DOHH2 (cell line): ENCODE results near the gene MAP2K5.

Experiments used
- H3F3A ChIP-seq: fragments of 200-600 bp; sonication (generic), shearing (Covaris generic); 2 replicates; pipeline ENCODE4 v1.6.0; 2016; ENCODE audit warnings: antibody characterized with exemption, mild to moderate bottlenecking; ENCODE audit not compliant: control insufficient read depth, insufficient read depth
- H3K27ac ChIP-seq: fragments of 200-600 bp; sonication (generic); 2 replicates; pipeline ENCODE4 v1.5.1; 2014; ENCODE audit warnings: low read depth, mild to moderate bottlenecking, low read length, moderate library complexity
- H3K27me3 ChIP-seq: fragments of 200-600 bp; sonication (generic); 2 replicates; pipeline ENCODE4 v1.6.1; 2014; ENCODE audit warnings: mild to moderate bottlenecking, low read length, mixed read lengths; ENCODE audit not compliant: control insufficient read depth
- H3K36me3 ChIP-seq: fragments of 200-600 bp; sonication (generic); 2 replicates; pipeline ENCODE4 v1.6.1; 2014; ENCODE audit warnings: mild to moderate bottlenecking, low read length, moderate library complexity, mixed read lengths; ENCODE audit not compliant: control insufficient read depth
- H3K4me1 ChIP-seq: fragments of 200-600 bp; sonication (generic); 2 replicates; pipeline ENCODE4 v1.6.1; 2014; ENCODE audit warnings: mild to moderate bottlenecking, low read length, mixed read lengths; ENCODE audit not compliant: control insufficient read depth
- H3K4me2 ChIP-seq: fragments of 200-600 bp; sonication (generic); 2 replicates; pipeline ENCODE4 v1.6.0; 2014; ENCODE audit warnings: mild to moderate bottlenecking, low read length, moderate library complexity
- H3K4me3 ChIP-seq: fragments of 200-600 bp; sonication (generic); 2 replicates; pipeline ENCODE4 v1.5.1; 2014; ENCODE audit warnings: mild to moderate bottlenecking, low read length, mixed read lengths
- H3K79me2 ChIP-seq: fragments of 200-600 bp; sonication (generic); 2 replicates; pipeline ENCODE4 v1.6.1; 2014; ENCODE audit warnings: mild to moderate bottlenecking, low read length, mixed read lengths; ENCODE audit not compliant: control insufficient read depth
- H3K9me2 ChIP-seq: fragments of 200-600 bp; sonication (generic); replicated peaks from 2 replicates; pipeline ENCODE4 v1.6.1; 2014; ENCODE audit warnings: mild to moderate bottlenecking, low read length, mixed read lengths; ENCODE audit not compliant: control insufficient read depth
- H3K9me3 ChIP-seq: fragments of 200-600 bp; sonication (generic); 2 replicates; pipeline ENCODE4 v1.6.1; 2014; ENCODE audit warnings: antibody characterized with exemption, low read length, mixed read lengths; ENCODE audit not compliant: control insufficient read depth, insufficient read depth
- H4K20me1 ChIP-seq: fragments of 200-600 bp; sonication (generic); 2 replicates; pipeline ENCODE4 v1.6.0; 2014; ENCODE audit warnings: low read depth, mild to moderate bottlenecking, antibody characterized with exemption, low read length, moderate library complexity; ENCODE audit not compliant: control insufficient read depth, insufficient read depth
- EZH2phosphoT487 ChIP-seq: fragments of 200-600 bp; sonication (generic); IDR thresholded peaks from 2 replicates; pipeline ENCODE4 v1.6.1; 2017; ENCODE audit warnings: borderline replicate concordance, mild to moderate bottlenecking, antibody characterized with exemption, low read length, moderate library complexity, mixed read lengths
- TF ChIP-seq, protein P1 (sequence below): fragments of 200-600 bp; sonication (generic); IDR thresholded peaks from one replicate; pipeline ENCODE4 v1.5.1; 2014; ENCODE audit warnings: antibody characterized with exemption, mild to moderate bottlenecking, low read depth, low read length; ENCODE audit not compliant: poor library complexity, severe bottlenecking

MAP2K5 gene

DNA sequence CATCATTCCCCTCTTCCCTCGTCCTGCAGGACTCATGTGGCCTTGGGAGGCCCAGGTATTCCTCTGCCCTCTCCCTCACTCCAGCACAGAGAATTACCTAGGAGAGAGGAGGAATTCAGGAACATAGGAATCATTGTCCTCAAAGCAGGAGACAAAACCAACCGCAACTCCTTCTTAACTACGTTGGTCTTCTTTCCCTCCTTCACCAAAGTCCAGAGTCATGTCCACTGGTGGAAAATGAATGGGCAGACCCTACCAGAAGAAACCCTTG lies 227.8 kb downstream of the MAP2K5 start:
- Histone ChIP-seq H3F3A (no peaks in the 10 kb centered on the region), H4K20me1 (no peaks in the 10 kb centered on the region), H3K79me2 (no peaks in the 10 kb centered on the region)

DNA sequence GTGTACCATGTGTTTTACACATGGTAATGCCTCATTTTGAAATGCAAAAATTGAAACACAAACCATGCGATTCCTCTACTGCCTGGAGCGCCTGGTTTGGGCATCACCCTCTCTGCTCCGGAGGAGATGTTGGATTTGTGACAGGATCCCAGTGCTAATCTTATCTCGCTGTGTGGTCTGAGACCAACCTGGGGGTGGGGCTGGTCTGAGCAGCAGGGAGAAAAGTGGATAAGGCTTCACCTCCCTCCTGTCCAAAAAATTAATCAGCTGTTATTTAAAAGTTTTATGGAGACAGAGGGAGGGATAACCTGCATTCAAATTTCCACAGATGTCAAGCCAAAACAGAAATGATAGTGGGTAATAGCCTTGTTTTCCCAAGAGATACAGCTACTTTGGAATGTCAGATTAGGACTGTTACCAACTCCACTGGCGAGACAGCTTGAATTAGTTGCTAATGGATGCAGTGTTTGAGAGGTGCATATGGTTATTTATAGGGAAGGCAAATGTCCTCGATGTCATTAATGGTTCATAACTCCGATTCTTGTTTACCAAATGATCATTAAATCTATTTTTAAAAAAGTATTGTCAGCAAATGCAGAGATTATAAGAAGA lies 228.8 kb downstream of the MAP2K5 start:
- TF ChIP-seq EZH2phosphoT487: no peak
- no peaks in the 10 kb centered on the region for H3K27me3 ChIP-seq
- H3K79me2 ChIP-seq: no peaks in the 10 kb centered on the region
- no peaks in the 10 kb centered on the region for H3F3A ChIP-seq
- no peaks in the 10 kb centered on the region for H3K36me3 ChIP-seq
- H3K4me1 ChIP-seq: peaks cover 28% of the 10 kb centered on the region
- H4K20me1 ChIP-seq: no peaks in the 10 kb centered on the region
- no peak overlapping the region for H3K4me2 ChIP-seq
- H3K27ac ChIP-seq: no peak overlapping the region
- no peaks in the 10 kb centered on the region for H3K9me3 ChIP-seq
- no peaks in the 10 kb centered on the region for H3K9me2 ChIP-seq
- H3K4me3 ChIP-seq: no peak overlapping the region

More for the DNA sequence above, 227.8 kb downstream of the MAP2K5 start:
- Histone ChIP-seq H3K4me1 (peaks cover 38% of the 10 kb centered on the region), H3K36me3 (no peaks in the 10 kb centered on the region), H3K9me3 (no peaks in the 10 kb centered on the region), H3K4me2 (no peak overlapping the region), H3K4me3 (no peak overlapping the region), H3K9me2 (no peaks in the 10 kb centered on the region), H3K27me3 (no peaks in the 10 kb centered on the region), H3K27ac (no peak overlapping the region)
- TF ChIP-seq, protein P1, sequence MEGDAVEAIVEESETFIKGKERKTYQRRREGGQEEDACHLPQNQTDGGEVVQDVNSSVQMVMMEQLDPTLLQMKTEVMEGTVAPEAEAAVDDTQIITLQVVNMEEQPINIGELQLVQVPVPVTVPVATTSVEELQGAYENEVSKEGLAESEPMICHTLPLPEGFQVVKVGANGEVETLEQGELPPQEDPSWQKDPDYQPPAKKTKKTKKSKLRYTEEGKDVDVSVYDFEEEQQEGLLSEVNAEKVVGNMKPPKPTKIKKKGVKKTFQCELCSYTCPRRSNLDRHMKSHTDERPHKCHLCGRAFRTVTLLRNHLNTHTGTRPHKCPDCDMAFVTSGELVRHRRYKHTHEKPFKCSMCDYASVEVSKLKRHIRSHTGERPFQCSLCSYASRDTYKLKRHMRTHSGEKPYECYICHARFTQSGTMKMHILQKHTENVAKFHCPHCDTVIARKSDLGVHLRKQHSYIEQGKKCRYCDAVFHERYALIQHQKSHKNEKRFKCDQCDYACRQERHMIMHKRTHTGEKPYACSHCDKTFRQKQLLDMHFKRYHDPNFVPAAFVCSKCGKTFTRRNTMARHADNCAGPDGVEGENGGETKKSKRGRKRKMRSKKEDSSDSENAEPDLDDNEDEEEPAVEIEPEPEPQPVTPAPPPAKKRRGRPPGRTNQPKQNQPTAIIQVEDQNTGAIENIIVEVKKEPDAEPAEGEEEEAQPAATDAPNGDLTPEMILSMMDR: no peak
- no peak for TF ChIP-seq EZH2phosphoT487

DNA sequence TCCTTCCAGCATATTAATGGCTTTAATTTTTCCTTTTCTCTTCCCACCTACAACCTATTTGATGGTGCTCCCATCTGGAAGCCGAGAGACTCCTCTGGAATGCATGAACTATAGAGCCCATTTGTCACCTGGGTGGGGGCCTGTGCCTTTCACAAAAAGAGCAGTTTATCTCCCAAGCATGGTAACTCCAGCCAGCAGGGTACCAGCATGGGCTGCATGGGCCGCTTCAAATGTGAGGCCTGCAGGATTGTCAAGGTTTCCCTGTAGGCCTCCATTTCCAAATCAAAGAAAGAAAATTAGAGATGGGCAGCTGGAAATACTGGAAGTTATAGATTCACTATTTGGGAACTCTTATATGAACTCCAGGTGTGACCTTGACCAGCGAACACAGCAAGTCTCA lies 232.1 kb downstream of the MAP2K5 start:
- Histone ChIP-seq H3K4me1 (peaks cover 20% of the 10 kb centered on the region), H3K79me2 (no peaks in the 10 kb centered on the region), H4K20me1 (no peaks in the 10 kb centered on the region), H3K4me3 (no peak overlapping the region), H3K9me3 (no peaks in the 10 kb centered on the region), H3K27ac (no peak overlapping the region), H3F3A (no peaks in the 10 kb centered on the region), H3K9me2 (no peaks in the 10 kb centered on the region), H3K27me3 (no peaks in the 10 kb centered on the region), H3K36me3 (no peaks in the 10 kb centered on the region), H3K4me2 (no peak overlapping the region)
- TF ChIP-seq EZH2phosphoT487: no peak
- TF ChIP-seq, protein P1: no peak

DNA sequence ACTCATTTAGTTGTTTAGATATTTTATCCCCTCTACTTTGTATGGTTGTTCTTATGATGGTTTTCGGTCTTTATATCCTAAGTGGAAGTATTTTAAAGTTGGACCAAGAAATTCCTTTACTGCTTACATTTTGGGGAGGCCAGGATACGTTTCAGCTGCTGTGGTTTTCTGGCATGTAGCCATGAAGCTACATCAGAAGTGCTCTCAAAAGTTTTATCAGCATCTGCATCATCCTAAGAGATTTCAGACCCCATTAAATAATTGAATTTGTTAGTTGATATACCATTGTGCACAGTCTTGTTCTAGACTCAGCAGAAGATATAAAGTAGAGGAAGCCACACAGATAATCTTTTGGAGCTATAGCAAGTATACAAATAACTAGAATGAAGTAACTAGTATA lies 232.7 kb downstream of the MAP2K5 start:
- Histone ChIP-seq H3K27me3 (no peaks in the 10 kb centered on the region), H3K79me2 (no peaks in the 10 kb centered on the region), H3K27ac (no peak overlapping the region), H3K4me1 (peaks cover 27% of the 10 kb centered on the region), H3K36me3 (no peaks in the 10 kb centered on the region), H3K4me2 (no peak overlapping the region), H3F3A (no peaks in the 10 kb centered on the region), H4K20me1 (no peaks in the 10 kb centered on the region), H3K9me2 (no peaks in the 10 kb centered on the region), H3K9me3 (no peaks in the 10 kb centered on the region), H3K4me3 (no peak overlapping the region)
- TF ChIP-seq EZH2phosphoT487: no peak
- TF ChIP-seq, protein P1: no peak
